Breast epithelium (tissue), 3 donors: ENCODE results near the gene FMOD.

Experiments
- POLR2A ChIP-seq: fragments of 450-650 bp; IDR thresholded peaks from one replicate; pipeline ENCODE4 v1.6.1; 2016; ENCODE audit warnings: antibody characterized with exemption, mild to moderate bottlenecking, moderate library complexity
- POLR2AphosphoS5 ChIP-seq, 3 donors: sonication (generic); formaldehyde crosslinking; IDR thresholded peaks; one replicate each; pipeline ENCODE4 v1.6.1; 2017; ENCODE audit warnings: antibody characterized with exemption in 3 of 3
- TF ChIP-seq, protein P1 (sequence below), 3 donors: fragments of 450-650 bp; IDR thresholded peaks; one replicate each; pipeline ENCODE4 v1.5.1; 2016 to 2017; ENCODE audit warnings: antibody characterized with exemption in 3 of 3, mild to moderate bottlenecking in 3 of 3, moderate library complexity in 3 of 3

DNA sequence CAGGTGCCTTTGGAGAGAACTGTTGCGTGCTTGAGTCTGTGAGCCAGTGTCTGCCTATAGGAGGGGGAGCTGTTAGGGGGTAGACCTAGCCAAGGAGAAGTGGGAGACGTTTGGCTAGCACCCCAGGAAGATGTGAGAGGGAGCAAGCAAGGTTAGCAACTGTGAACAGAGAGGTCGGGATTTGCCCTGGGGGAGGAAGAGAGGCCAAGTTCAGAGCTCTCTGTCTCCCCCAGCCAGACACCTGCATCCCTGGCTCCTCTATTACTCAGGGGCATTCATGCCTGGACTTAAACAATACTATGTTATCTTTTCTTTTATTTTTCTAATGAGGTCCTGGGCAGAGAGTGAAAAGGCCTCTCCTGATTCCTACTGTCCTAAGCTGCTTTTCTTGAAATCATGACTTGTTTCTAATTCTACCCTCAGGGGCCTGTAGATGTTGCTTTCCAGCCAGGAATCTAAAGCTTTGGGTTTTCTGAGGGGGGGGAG is 43.2 kb downstream of the FMOD start:
- TF ChIP-seq, protein P1, sequence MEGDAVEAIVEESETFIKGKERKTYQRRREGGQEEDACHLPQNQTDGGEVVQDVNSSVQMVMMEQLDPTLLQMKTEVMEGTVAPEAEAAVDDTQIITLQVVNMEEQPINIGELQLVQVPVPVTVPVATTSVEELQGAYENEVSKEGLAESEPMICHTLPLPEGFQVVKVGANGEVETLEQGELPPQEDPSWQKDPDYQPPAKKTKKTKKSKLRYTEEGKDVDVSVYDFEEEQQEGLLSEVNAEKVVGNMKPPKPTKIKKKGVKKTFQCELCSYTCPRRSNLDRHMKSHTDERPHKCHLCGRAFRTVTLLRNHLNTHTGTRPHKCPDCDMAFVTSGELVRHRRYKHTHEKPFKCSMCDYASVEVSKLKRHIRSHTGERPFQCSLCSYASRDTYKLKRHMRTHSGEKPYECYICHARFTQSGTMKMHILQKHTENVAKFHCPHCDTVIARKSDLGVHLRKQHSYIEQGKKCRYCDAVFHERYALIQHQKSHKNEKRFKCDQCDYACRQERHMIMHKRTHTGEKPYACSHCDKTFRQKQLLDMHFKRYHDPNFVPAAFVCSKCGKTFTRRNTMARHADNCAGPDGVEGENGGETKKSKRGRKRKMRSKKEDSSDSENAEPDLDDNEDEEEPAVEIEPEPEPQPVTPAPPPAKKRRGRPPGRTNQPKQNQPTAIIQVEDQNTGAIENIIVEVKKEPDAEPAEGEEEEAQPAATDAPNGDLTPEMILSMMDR (IDR thresholded peaks at IDR 0.05): no peak
- TF ChIP-seq POLR2A: no peak
- TF ChIP-seq POLR2AphosphoS5 (IDR thresholded peaks at IDR 0.05): no peak
